CD4-positive, alpha-beta T cell (primary cell): ENCODE measurements around the gene RTP3. TPM values are rescaled to one million over a fixed set of nuclear protein-coding genes. Genes with fewer than 3 reads are reported as not detected.
A peak's percentile ranks its signal among the peaks of the same experiment; 100 is the strongest.

Source experiments
- ATAC-seq: fragments of 200-7000 bp; cut with Tn5 transposase; one replicate; pipeline ENCODE4 v1.10.0; 2022; ENCODE audit warnings: mild to moderate bottlenecking; ENCODE audit not compliant: poor library complexity
- CTCF ChIA-PET: fragments of 350-600 bp; sonication (Branson Sonifier 250); formaldehyde crosslinking; loops from one replicate; lab custom pipeline; 2021; ENCODE audit warnings: antibody characterized with exemption, inconsistent platforms; lab: Charles Lee
- POLR2A ChIA-PET: fragments of 350-600 bp; sonication (Branson Sonifier 250); formaldehyde crosslinking; loops from one replicate; lab custom pipeline; 2021; ENCODE audit warnings: antibody characterized with exemption, inconsistent platforms; lab: Charles Lee
- DNase-seq, 14 experiments: peaks; one replicate each; pipeline ENCODE4 v3.0.0-alpha.2; 2013 to 2020; ENCODE audit warnings: mixed read lengths in 2 of 14
- H3K27ac ChIP-seq, 2 donors: one replicate each; pipeline versions ENCODE4 v1.5.1 to v1.7.0; 2013; ENCODE audit warnings: low read length in 2 of 2, low read depth in 1 of 2, mild to moderate bottlenecking in 1 of 2
- H3K27me3 ChIP-seq, 2 experiments: 1 replicate in 1 of 2; 2 replicates in 1 of 2; pipeline versions ENCODE4 v1.6.1 to v1.7.0; 2013; ENCODE audit warnings: low read length in 2 of 2, control low read depth in 1 of 2, mild to moderate bottlenecking in 1 of 2, moderate library complexity in 1 of 2; ENCODE audit not compliant: insufficient read depth in 2 of 2, control insufficient read depth in 1 of 2
- H3K36me3 ChIP-seq: one replicate; pipeline ENCODE4 v1.6.1; 2013; ENCODE audit warnings: low read length, control low read depth; ENCODE audit not compliant: insufficient read depth
- H3K4me1 ChIP-seq: one replicate; pipeline ENCODE4 v1.6.1; 2013; ENCODE audit warnings: low read length, control low read depth; ENCODE audit not compliant: insufficient read depth
- H3K4me3 ChIP-seq: one replicate; pipeline ENCODE4 v1.5.1; 2013; ENCODE audit warnings: mild to moderate bottlenecking, low read length, moderate library complexity
- H3K9me3 ChIP-seq, 2 experiments: 1 replicate in 1 of 2; 2 replicates in 1 of 2; pipeline versions ENCODE4 v1.6.1 to v1.7.0; 2013; ENCODE audit warnings: low read length in 2 of 2, mild to moderate bottlenecking in 2 of 2, control low read depth in 1 of 2, moderate library complexity in 1 of 2; ENCODE audit not compliant: control insufficient read depth in 1 of 2, insufficient read depth in 1 of 2
- H3K27ac Mint-ChIP-seq: one replicate; pipeline ENCODE4 v1.8.0; 2020; ENCODE audit warnings: mixed read lengths
- H3K27me3 Mint-ChIP-seq: one replicate; pipeline ENCODE4 v1.8.0; 2021; ENCODE audit warnings: mixed read lengths
- H3K36me3 Mint-ChIP-seq: one replicate; pipeline ENCODE4 v1.8.0; 2021; ENCODE audit warnings: low read depth, mixed read lengths
- H3K4me1 Mint-ChIP-seq: one replicate; pipeline ENCODE4 v1.8.0; 2021; ENCODE audit warnings: low read depth, mixed read lengths
- H3K4me3 Mint-ChIP-seq: one replicate; pipeline ENCODE4 v1.8.0; 2020; ENCODE audit warnings: mild to moderate bottlenecking, mixed read lengths
- H3K9me3 Mint-ChIP-seq: one replicate; pipeline ENCODE4 v1.8.0; 2020; ENCODE audit warnings: mixed read lengths
- CTCF ChIP-seq: fragments of 200-600 bp; IDR thresholded peaks from one replicate; pipeline ENCODE4 v1.8.0; 2022; ENCODE audit warnings: antibody characterized with exemption, mild to moderate bottlenecking
- intact Hi-C, 2 experiments: fragments of 100-400 bp; cut with DNase I in 1 of 2; cut with micrococcal nuclease in 1 of 2; formaldehyde crosslinking; loops; one replicate each; pipeline versions ENCODE4 v1.15.1 to v1.9.0; 2023 to 2025; cut with DNase I, micrococcal nuclease
- total RNA-seq, 174 experiments: library from RNA in 2 of 174; stranded (reverse) in 2 of 174; gene quantifications; one replicate each; pipeline ENCODE4 v1.2.3 and lab custom pipeline; 2021 to 2026

Gene RTP3
- total RNA-seq, 2 experiments from 2014 or later: not detected

GRCh38 chr3:46504789-46505188, 7.0 kb downstream of the RTP3 start:
- Histone ChIP-seq H3K9me3 (no peaks in the 10 kb centered on the region), H3K27me3 (no peaks in the 10 kb centered on the region), H3K4me1 (no peaks in the 10 kb centered on the region), H3K4me3 (no peak overlapping the region), H3K36me3 (no peaks in the 10 kb centered on the region), H3K27ac (no peak overlapping the region)
- Mint-ChIP-seq H3K27ac (no peak overlapping the region), H3K9me3 (no peaks in the 10 kb centered on the region), H3K27me3 (no peaks in the 10 kb centered on the region), H3K36me3 (no peaks in the 10 kb centered on the region), H3K4me1 (peaks cover 20% of the 10 kb centered on the region), H3K4me3 (no peak overlapping the region)
- ChIA-PET POLR2A (no interaction called here), CTCF (no interaction called here)
- DNase-seq: peak in 2 of 14 experiments; percentile 32 to 60
- no peak for TF ChIP-seq CTCF
- peak; percentile 51 for ATAC-seq
- intact Hi-C loops: no loop called here

- Mint-ChIP-seq H3K4me1 (peaks cover 11% of the 10 kb centered on the region), H3K36me3 (no peaks in the 10 kb centered on the region), H3K27ac (no peak overlapping the region), H3K9me3 (no peaks in the 10 kb centered on the region), H3K27me3 (no peaks in the 10 kb centered on the region), H3K4me3 (no peak overlapping the region)
- CTCF ChIA-PET: interaction anchor here (0.9 to 1.1 kb wide), 2 partner anchors 18 to 124 kb away, joined by 3 read pairs; no protein-coding TSS in a partner anchor
- Histone ChIP-seq H3K27me3 (no peaks in the 10 kb centered on the region), H3K27ac (no peak overlapping the region), H3K36me3 (no peaks in the 10 kb centered on the region), H3K9me3 (no peaks in the 10 kb centered on the region), H3K4me3 (no peak overlapping the region), H3K4me1 (no peaks in the 10 kb centered on the region)
- no peak for DNase-seq
- POLR2A ChIA-PET: no interaction called here
- ATAC-seq: no peak
- intact Hi-C loops: no loop called here
- TF ChIP-seq CTCF: no peak
Observed at GRCh38 chr3:46505953-46506352, 8.2 kb downstream of the RTP3 start.

GRCh38 chr3:46506526-46506925, 8.8 kb downstream of the RTP3 start:
- Mint-ChIP-seq H3K27me3 (no peaks in the 10 kb centered on the region), H3K4me3 (no peak overlapping the region), H3K27ac (no peak overlapping the region), H3K9me3 (no peaks in the 10 kb centered on the region), H3K4me1 (peaks cover 10% of the 10 kb centered on the region), H3K36me3 (no peaks in the 10 kb centered on the region)
- CTCF ChIA-PET: interaction anchor here (1.3 kb wide), 1 partner anchor 52 kb away, joined by 3 read pairs; no protein-coding TSS in a partner anchor
- Histone ChIP-seq H3K4me1 (no peaks in the 10 kb centered on the region), H3K9me3 (no peaks in the 10 kb centered on the region), H3K4me3 (no peak overlapping the region), H3K36me3 (no peaks in the 10 kb centered on the region), H3K27ac (no peak overlapping the region), H3K27me3 (no peaks in the 10 kb centered on the region)
- POLR2A ChIA-PET: no interaction called here
- intact Hi-C loops: no loop called here
- ATAC-seq (no peak), DNase-seq (no peak)
- no peak for TF ChIP-seq CTCF
